ENCODE data around the gene RALGAPA1. TPM values are rescaled to one million over a fixed set of nuclear protein-coding genes. Genes with fewer than 3 reads are reported as not detected.

RALGAPA1 gene
- total RNA-seq, 1 donor from 2014 or later = 64.5 TPM

DNA sequence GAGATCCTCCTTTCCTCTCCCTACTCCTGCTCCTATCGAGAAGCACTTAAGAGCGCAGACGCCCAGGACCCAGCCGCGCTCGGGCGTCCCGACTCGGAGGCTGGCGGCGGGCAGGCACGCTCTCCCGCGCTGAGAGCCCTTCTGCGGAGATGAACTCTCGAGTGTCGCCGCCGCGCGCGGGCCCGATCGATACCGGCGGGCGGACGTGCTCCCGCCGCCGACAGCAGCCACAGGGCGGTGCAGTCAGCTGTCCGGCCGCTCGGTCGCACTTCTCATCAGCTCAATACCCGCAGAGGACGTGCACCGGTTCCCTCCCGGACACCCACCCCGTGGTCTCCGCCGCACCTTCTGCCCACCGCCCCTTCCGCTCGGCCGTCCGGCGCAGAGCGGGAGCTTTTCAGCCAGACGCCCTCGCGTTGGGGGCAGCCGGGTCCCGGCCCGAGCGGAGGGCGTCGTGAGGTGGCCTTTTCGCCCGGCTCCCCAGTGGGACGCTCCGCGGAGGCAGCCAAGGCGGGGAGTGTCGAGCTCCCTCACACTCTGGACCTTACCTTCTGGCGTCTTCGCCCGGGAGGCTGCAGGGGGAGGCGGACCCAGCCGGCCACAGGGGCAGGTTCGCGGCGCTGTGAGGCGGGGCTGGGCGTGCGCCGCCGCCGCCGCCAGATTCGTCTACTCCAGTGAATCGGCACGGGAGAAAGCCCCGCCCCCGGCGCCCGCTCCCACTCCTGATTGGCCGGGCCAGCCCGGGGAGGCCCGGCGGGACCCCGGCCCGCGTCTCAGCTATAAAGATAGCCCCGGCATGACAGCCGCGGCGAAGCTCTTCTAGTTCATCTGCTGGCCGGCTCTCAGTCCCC, 275.5 kb downstream of the RALGAPA1 start, which contains the start of gene INSM2:
TSS of gene INSM2 (plus strand) at position 808 of the 851 bp plus-strand sequence. CDS start 89 bp downstream, outside the sequence.
- Mint-ChIP-seq H3K4me3 (peak within 1 kb of the TSS; percentile 62), H3K36me3 (peaks cover 8% of the 10 kb centered on the region), H3K27me3 (ENCODE audit: low read depth) (peaks cover 86% of the 10 kb centered on the region), H3K4me1 (peaks cover 10% of the 10 kb centered on the region), H3K27ac (no peak within 1 kb of the TSS), H3K9me3 (no peaks in the 10 kb centered on the region)
- TF ChIP-seq, protein P1, sequence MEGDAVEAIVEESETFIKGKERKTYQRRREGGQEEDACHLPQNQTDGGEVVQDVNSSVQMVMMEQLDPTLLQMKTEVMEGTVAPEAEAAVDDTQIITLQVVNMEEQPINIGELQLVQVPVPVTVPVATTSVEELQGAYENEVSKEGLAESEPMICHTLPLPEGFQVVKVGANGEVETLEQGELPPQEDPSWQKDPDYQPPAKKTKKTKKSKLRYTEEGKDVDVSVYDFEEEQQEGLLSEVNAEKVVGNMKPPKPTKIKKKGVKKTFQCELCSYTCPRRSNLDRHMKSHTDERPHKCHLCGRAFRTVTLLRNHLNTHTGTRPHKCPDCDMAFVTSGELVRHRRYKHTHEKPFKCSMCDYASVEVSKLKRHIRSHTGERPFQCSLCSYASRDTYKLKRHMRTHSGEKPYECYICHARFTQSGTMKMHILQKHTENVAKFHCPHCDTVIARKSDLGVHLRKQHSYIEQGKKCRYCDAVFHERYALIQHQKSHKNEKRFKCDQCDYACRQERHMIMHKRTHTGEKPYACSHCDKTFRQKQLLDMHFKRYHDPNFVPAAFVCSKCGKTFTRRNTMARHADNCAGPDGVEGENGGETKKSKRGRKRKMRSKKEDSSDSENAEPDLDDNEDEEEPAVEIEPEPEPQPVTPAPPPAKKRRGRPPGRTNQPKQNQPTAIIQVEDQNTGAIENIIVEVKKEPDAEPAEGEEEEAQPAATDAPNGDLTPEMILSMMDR (IDR thresholded peaks at IDR 0.05; ENCODE audit: unreplicated experiment) = no peak
- peak in 1 of 2 experiments; percentile 75 for DNase-seq (ENCODE audit: low spot score in 2 of 2, unreplicated experiment in 2 of 2)

- peaks cover 10% of the 10 kb centered on the region for H3K4me1 Mint-ChIP-seq
- H3K9me3 Mint-ChIP-seq = no peaks in the 10 kb centered on the region
- H3K27ac Mint-ChIP-seq = no peak overlapping the region
- TF ChIP-seq, protein P1 (IDR thresholded peaks at IDR 0.05; ENCODE audit: unreplicated experiment) = no peak
- peaks cover 6% of the 10 kb centered on the region for H3K36me3 Mint-ChIP-seq
- peaks cover 90% of the 10 kb centered on the region for H3K27me3 Mint-ChIP-seq (ENCODE audit: low read depth)
- peak overlapping the region; percentile 57 for H3K4me3 Mint-ChIP-seq
- no peak for DNase-seq (ENCODE audit: low spot score in 2 of 2, unreplicated experiment in 2 of 2)
These were observed 276.2 kb downstream of the RALGAPA1 start for GRCh38 chr14:35532783-35533356.

GRCh38 chr14:35531960-35532747, 276.9 kb downstream of the RALGAPA1 start:
- H3K4me3 Mint-ChIP-seq = no peak overlapping the region
- H3K4me1 Mint-ChIP-seq = peaks cover 10% of the 10 kb centered on the region
- TF ChIP-seq, protein P1 (IDR thresholded peaks at IDR 0.05; ENCODE audit: unreplicated experiment) = no peak
- H3K9me3 Mint-ChIP-seq = no peaks in the 10 kb centered on the region
- H3K27me3 Mint-ChIP-seq (ENCODE audit: low read depth) = peaks cover 94% of the 10 kb centered on the region
- peaks cover 3% of the 10 kb centered on the region for H3K36me3 Mint-ChIP-seq
- DNase-seq (ENCODE audit: low spot score in 2 of 2, unreplicated experiment in 2 of 2) = no peak
- no peak overlapping the region for H3K27ac Mint-ChIP-seq

DNA sequence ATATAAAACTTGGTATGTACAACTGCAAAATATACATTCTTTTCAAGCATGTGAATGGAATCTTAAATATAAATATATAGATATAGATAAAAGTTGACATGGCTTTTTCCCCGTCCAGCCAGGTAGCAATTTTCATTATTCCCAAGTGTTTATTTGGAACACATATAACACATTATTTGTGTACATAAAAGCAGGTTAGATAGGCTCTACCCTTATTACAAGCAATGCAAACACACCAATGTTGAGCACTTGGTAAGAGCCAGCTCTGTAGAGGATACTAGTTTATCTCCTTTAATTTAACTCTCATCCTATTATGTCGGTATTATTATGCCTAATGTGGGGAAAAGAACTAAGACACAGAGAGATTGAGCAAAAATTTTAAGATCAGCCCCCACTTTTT, 282.1 kb downstream of the RALGAPA1 start:
- H3K4me3 Mint-ChIP-seq = no peak overlapping the region
- peaks cover 5% of the 10 kb centered on the region for H3K9me3 Mint-ChIP-seq
- H3K4me1 Mint-ChIP-seq = no peaks in the 10 kb centered on the region
- TF ChIP-seq, protein P1 (IDR thresholded peaks at IDR 0.05; ENCODE audit: unreplicated experiment) = no peak
- DNase-seq (ENCODE audit: low spot score in 2 of 2, unreplicated experiment in 2 of 2) = no peak
- H3K27ac Mint-ChIP-seq = no peak overlapping the region
- H3K27me3 Mint-ChIP-seq (ENCODE audit: low read depth) = peaks cover 64% of the 10 kb centered on the region
- no peaks in the 10 kb centered on the region for H3K36me3 Mint-ChIP-seq

DNA sequence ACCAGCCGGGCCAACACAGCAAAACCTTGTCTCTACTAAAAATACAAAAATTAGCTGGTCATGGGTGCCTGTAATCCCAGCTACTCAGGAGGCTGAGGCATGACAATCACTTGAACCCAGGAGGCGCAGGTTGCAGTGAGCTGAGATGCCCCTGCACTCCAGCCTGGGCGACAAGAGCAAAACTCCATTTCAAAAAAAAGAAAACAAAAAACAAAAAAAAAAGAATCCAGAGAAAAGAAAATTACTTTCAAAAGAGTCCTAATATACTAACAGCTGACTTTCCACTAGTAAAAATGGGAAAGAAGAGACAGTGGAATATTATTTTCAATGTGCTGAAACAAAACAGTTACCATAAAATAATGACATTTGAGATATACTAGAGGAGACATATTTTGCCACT, 283.4 kb downstream of the RALGAPA1 start:
- Mint-ChIP-seq H3K27ac (no peak overlapping the region), H3K4me3 (no peak overlapping the region), H3K36me3 (no peaks in the 10 kb centered on the region), H3K4me1 (no peaks in the 10 kb centered on the region), H3K9me3 (peaks cover 5% of the 10 kb centered on the region), H3K27me3 (ENCODE audit: low read depth) (peaks cover 59% of the 10 kb centered on the region)
- TF ChIP-seq, protein P1 (IDR thresholded peaks at IDR 0.05; ENCODE audit: unreplicated experiment) = no peak
- DNase-seq (ENCODE audit: low spot score in 2 of 2, unreplicated experiment in 2 of 2) = no peak

Data from mesothelial cell of epicardium (in vitro differentiated cells).